HG02943 (cell line): ENCODE results near the gene TRAPPC10.

Source experiments
- ATAC-seq: cut with Tn5 transposase; IDR thresholded peaks from one replicate; pipeline ENCODE4 v1.9.1; 2021; ENCODE audit warnings: mild to moderate bottlenecking, low read depth, moderate library complexity; ENCODE audit not compliant: unreplicated experiment

Gene TRAPPC10

DNA sequence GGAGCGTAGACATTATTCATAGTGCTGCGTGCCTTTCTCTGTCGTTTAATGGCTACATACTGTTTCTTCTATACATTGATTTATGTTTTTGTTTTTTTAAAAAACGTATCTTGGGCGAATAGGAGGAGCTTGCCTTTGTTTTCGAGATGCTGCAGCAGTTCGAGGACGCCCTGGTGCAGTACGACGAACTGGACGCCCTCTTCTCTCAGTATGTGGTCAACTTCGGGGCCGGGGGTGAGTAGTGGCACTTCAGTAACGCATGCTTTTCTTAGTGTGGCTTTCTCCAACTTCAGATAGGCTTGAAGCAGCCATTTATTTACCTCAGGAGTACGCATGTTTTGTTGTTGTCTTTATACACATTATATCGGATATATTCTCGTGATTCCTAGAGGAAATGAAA is 46.9 kb downstream of the TRAPPC10 start:
- ATAC-seq = no peak

DNA sequence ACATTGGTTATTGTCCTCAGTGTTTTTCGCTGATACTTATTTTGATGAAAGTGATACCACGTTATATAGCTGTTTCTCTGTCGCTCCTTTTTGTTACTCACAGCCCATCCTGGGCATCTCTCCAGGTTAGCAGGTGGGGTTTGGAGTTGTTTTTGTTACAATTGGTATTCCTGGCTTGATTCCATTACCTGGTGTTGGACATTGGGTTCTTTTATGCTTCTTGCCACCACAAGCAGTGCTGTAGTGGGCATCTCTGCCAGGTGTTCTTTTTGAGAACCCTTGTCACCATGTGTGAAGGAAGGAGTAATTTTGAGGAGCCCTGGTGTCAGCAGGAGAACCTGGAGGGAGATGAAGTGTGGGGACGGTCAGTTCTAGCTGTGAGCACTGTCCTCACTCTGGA is 47.6 kb downstream of the TRAPPC10 start:
- no peak for ATAC-seq

DNA sequence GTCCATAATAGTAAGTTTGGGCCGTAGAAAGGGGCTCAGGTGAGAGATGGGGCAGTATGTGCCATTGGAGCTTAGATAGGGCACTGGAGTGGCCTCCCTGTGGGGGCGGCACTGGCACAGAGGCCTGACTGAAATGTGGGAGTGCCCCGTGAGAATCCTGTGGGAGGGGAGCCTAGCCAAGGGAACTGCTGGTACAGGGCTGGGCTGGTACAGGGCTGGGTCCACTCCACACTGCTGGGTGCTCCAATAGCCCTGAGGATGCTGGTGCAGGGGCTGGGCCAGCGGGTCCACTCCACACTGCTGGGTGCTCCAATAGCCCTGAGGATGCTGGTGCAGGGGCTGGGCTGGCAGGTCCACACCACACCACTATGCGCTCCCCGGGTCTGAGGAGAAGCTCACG is 50.3 kb downstream of the TRAPPC10 start:
- no peak for ATAC-seq

DNA sequence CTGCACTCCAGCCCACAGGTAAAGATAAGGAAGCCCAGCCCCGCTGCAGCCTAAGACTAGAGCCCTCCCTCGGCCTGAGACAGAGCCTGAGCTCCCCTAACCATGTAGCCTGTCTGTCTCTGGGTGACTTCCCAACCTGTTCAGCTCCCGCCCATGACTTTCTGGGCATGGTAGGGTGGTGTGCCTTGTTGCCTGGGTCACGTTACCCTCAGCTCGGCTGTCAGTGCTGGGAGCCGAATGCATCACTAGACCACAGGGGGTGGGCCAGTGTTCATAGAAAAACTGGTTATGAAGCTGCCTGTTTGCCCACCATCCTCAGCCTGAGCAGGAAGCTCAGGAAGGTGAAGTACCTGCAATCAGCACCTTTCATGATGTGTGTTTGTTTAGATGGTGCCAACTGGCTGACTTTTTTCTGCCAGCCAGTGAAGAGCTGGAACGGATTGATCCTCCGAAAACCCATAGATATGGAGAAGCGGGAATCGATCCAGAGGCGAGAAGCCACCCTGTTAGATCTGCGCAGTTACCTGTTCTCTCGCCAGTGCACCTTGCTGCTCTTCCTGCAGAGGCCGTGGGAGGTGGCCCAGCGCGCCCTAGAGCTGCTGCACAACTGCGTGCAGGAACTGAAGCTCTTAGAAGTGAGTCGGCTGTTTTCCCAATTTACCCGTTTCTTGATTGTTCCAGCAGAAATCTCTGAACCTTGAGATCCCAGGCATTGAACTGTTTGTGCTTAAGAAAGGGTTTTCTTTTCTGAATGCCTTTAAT is 51.2 kb downstream of the TRAPPC10 start:
- no peak for ATAC-seq

DNA sequence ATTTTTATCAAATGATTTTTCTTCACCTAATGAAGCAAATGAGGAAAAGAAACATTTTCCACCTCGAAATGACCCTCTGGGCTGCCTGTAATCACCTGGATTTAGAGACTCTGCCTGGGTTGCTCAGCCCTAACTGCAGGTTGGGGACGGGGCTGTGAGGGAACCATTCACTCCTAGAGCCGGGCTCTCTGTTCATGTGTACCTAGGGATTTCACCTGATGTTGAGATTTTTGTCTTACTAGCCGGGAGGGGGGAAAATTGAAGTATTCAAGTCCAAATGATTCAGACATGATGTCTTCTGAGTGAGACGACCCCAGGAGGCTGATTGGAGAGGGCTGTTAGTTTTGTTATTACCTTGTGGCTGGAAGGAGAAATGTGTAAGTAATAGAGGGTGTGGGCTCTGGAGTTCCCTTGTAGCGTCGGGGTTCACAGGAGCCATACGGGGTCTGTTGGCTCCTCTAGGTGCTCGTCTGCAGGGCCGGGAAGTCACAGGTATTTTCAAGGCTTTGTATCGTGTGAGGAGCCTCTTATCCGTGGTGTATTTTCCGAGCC is 52.8 kb downstream of the TRAPPC10 start:
- ATAC-seq = no peak

DNA sequence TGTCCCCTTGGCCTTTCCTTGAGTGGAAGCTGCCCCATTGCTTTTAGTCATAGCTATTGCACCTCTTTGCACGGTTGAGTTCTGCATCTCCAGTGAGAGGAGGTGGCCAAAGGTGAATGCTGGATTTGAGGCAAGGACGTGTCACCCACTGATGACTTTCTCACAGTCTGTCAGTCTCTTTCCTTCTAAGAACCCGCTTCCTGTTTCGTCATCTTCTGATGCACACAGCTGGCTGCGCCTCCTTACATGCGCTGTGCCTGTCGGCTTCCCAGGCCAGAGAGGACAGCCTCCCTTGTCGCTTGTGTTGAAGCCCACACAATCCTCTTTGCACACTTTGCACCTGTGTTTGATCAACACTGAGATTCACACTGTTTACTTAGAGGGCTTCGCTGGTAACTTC is 53.3 kb downstream of the TRAPPC10 start:
- ATAC-seq = no peak

DNA sequence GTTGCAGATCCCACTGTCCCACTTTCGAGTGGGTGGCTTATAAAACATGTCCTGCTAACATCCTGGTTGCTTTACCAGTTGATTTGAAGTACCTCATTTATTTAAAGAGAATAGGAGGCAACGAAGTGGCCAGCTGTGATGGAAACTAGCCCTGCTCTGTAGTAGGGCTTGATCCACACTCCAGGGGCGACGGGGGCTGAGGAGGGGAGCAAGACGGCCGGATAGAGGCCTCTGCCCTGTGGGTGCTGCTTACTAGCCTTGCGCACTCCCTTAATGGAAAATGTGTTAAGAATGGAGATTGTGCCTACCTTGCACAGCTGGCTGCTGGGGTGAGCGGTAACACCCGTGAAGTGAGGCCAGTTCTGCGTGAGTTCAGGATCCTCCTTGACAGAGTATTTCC is 54.0 kb downstream of the TRAPPC10 start:
- no peak for ATAC-seq

DNA sequence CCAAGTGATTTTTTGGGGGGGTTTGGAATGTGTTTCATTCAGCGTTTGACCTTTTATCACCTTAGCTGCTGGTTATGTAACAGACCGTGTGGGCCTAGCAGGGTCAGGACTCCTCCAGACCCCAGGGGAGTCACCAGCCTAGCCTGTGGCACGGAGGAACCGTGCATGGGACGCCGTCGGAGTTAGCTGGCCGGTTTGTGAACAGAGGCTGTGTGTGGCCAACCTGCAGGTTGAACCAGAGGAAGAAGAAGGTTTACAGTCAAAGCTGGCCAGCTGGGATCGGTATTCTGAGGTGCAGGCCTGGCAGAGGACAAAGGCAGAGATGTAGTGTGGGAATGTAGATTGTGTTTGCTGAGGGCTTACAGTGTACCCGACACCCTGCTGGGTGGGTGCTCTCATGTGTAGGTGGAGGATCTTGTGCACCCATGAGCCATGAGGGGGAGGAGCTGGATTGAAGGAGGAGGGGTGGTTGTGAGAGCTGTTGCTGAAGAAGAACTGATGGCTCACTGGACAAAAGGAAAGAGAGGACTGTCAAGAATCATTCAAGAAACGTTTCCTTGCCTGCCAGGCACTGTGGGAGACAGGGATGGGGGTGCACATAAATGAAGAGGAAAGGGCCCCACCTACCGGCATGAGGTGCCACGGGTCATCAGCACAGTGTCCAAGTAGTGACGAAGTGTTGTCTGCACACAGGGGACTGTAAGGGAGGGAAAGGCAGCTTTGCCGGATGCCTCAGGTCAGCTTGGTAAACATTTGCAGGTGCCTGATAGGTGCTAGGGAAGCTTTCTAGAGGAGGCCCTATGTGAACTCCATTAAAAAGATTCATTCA is 55.1 kb downstream of the TRAPPC10 start:
- no peak for ATAC-seq

DNA sequence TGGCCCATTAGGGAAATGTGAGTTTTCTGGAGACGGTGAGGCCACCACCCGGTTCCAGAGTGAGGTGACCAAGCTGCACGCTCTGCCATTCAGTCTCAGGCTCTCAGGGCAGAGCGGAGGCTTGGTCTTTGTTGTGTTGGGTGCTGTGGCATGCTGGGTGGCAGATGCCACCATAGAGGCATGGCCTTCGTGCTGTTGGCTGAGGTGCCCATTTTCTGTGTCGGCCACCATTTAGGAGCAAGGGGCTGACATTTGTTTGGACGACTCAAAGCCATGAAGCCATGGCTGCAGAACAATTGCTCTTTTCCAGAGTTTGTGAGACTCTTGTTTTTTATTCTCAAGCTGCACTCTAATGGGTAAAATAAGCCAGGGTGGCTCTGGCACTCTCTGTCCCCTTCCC is 58.3 kb downstream of the TRAPPC10 start:
- ATAC-seq = no peak

DNA sequence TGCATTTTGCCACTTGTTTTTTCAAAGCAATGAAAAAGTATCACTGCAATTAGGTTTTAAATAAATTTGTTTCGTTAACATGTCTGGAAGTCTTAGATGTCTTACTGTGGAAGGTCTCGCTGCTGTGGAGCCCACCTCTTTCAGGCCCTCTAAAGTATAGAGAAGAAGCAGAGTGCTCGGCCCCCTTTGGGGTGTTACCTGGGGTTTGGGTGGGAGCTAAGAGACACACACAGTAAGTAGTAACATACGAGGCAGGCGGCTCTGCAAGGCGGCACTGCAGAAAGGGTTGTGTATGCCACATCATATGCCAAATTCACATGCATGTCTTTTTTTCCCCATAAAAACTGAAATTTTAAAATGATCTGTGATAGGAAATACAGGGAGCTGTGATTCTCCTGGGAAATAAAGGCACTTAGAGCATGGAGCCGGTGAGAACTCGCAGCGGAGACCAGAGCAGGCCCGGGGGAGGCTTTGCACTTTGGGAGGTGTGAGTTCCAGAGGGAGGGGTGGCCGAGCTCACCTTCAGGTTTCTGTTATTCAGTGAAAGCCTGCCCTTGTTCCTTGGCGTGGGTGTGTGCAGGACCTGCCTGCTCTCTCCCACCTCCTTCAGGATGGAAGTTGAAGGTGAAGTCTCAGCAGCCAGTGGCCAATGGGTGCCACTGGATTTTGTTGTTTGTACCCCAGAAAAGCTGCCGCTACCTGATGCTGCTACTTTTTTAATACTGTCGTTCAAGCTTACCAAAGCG is 59.4 kb downstream of the TRAPPC10 start:
- ATAC-seq = no peak

DNA sequence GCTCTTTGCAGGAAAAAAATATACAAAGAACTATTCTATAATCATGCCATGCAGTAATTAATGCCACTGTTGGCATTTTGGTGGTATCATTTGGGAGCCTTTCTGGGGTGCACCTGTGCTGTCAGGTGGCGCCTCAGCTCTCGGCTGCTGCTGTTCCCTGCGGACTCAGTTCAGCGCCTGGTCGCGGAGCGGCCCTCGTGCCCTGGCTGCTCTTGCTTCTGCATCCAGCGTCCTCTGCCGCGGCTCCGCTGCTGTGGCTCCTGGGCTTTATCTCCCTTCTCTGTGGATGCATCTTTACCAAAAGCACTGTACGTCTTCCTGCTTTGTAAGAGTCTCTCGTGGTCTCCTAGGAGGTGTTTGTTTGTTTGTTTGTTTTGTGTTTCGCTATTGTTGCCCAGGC is 60.0 kb downstream of the TRAPPC10 start:
- no peak for ATAC-seq

DNA sequence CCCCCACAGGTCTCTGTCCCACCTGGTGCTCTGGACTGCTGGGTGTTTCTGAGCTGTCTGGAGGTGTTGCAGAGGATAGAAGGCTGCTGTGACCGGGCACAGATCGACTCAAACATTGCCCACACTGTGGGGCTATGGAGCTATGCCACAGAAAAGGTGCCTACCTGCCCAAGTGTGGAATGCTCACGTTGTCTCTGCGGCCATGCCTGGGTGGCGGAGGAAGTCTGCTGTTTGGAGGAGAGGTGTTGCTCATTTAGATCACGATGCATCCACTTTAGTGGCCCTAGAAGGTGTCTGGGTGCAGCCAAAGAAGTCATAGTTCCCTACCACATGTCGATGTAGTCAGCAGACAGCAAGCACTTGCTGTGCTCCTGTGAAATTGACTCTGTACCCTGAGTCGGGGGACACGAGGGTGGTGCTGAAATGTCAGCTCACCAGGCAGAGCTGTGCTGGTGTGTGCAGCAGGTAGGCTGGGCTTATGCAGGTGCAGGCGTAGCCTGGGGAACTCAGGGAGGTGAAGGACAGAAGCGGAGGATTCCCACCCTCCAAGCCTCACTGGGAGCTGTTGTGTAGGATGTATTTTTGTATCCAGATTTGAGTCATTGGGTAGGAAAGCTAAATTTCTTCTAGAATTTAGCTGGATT is 62.3 kb downstream of the TRAPPC10 start:
- ATAC-seq = no peak

DNA sequence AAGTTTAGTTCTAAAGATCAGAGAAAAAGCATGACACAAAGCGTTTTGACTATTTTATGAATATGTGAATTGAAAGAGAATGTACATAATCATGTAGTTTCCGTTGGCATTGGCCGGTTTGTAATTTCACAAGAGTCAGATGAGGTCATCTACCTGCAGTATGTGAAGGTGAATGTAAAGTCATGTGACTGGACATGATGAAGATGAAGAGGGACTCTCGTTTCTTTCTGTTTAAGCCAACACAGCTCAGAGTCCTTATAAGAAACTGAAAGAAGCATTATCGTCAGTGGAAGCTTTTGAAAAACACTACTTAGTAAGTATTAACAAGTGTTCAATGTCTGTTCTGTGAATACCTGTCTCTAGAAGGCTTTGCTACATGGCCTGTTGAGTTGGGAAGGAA is 64.2 kb downstream of the TRAPPC10 start:
- ATAC-seq = no peak

DNA sequence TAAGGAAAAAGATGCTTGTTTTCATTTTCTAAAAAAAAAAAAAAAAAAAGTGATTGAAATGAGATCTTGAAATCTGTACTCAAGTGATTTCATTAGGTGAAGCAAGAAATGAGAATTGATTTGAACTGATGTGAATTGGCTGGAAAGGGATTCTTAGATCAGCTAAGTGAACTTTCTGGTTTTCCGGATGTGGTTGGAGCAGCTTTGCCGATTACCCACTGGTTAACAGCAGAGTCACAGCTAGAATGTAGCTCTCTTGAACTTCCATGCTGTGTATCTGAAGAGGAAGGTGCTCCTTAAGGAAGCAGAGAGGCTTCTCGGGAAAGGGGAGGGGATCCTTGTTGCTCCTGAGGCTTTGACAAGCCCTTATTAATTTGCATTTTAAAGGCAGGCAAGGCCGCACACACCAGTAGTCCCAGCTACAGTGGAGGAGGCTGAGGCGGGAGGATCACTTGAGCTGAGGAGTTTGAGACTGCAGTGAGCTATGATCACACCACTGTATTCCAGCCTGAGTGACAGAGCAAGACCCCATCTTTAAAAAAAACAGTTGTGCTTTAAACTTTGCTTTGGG is 66.4 kb downstream of the TRAPPC10 start:
- ATAC-seq = no peak

DNA sequence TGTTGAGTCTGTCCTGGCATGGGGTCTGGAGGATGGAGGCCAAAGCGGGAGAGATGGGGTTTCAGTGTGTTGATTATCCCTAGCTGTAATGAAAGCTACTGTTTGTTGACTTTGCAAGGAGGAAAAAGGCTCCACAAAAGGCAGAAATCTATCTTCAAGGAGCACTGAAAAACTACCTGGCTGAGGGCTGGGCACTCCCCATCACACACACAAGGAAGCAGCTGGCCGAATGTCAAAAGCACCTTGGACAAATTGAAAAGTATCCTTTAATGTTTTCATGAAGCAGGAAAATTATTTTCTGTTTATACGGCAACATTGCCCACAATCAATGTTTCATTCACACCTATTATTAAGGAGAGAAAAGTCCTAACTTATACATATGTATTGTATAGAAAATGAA is 67.3 kb downstream of the TRAPPC10 start:
- no peak for ATAC-seq

DNA sequence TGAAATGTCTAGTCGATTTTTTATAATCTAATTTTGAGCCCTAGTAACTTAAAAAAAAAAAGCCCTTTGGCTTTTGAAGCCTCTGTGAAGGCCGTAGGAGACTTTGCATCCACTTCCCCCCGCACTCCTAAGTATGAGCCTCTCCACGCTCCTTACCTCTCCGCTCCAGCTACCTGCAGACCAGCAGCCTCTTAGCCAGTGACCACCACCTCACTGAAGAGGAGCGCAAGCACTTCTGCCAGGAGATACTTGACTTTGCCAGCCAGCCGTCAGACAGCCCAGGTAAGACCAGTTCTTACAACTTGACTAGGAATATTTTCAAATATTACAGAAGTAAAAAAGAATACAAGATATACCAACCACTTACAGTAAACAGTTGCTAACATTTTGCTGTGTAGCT is 67.7 kb downstream of the TRAPPC10 start:
- no peak for ATAC-seq

DNA sequence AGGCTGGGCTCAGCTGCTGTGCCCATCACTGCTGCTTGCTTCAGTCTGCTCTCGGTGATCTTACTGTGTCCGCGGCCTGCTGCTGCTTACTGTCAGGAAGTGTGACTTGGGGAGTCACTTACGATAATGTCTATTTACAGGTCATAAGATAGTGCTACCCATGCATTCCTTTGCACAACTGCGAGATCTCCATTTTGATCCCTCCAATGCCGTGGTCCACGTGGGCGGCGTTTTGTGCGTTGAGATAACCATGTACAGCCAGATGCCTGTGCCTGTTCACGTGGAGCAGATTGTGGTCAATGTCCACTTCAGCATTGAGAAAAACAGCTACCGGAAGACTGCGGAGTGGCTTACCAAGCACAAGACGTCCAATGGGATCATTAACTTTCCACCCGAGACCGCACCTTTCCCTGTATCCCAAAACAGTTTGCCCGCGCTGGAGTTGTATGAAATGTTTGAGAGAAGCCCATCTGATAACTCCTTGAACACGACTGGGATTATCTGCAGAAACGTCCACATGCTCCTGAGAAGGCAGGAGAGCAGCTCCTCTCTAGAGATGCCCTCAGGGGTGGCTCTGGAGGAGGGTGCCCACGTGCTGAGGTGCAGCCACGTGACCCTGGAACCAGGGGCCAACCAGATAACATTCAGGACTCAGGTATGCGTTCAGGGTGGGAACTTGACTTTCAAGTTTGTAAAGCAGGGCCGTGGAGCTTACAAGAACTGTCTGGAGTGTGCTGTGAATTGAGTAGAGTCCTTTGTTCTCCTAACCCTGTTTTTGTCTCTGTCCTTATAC is 70.7 kb downstream of the TRAPPC10 start:
- no peak for ATAC-seq

DNA sequence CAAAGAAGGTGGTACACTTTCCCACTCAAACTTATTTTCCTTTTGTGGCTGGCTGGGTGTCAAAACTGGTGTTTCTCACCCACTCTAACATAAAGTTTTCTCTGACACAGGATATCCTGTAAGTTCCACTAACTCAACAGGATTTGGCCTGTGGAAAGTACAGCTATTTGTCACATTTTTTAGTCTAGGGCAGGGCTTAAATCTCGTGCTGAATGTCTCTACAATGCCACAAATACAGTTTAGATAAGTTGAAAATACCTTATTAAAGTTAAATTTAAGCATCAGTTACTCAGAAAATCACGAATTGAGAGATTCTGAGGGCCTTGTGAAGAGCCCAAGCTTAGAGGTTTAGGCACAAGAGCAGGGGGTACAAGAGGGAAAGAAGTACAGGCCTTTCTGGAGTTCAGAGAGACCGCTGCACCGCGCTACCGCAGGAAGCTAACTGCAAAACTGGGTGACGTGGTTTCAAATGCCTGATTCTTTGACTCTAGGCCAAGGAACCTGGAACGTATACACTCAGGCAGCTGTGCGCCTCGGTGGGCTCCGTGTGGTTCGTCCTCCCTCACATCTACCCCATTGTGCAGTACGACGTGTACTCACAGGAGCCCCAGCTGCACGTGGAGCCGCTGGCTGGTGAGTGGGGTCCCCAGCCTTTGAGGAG is 71.7 kb downstream of the TRAPPC10 start:
- ATAC-seq = no peak
